ENCODE measurements around the gene NRXN3. TPM values are rescaled to one million over a fixed set of nuclear protein-coding genes. Genes with fewer than 3 reads are reported as not detected.

NRXN3 gene
- total RNA-seq, 2 experiments from 2014 or later = not detected

DNA sequence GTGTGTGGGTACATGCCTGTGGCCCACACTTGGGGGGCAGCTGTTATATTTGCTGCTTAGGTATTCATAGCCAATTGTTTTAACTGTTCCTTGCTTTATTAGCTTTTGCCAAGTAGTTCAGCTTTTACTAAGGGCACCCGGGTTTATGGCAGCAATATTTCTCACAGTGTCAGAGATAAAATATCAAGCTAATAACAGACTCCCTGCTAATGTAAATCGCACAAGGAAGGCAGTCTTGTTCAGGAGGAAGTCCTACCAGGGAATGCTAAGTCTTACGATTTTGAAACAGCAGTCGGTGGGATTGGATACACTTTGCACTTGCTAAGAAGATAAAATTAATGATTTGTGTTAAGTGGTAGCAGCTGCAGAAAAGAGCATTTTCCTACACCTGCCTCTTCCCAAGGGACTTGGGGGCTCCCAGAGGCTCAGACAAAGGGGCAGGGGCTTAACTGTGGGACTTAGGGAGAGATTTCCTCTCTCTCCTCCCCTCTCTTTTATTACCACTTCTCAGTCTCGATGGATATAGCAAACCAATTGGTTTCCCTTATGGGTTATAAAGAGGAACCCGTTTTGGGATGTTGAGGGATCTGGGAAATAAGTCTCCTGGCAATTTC lies 175.1 kb downstream of the NRXN3 start:
- Mint-ChIP-seq H3K9me3 (no peaks in the 10 kb centered on the region), H3K36me3 (no peaks in the 10 kb centered on the region), H3K4me3 (no peak overlapping the region), H3K4me1 (ENCODE audit: low read depth) (no peaks in the 10 kb centered on the region), H3K27ac (no peak overlapping the region), H3K27me3 (no peaks in the 10 kb centered on the region)
- ChIA-PET POLR2A (no interaction called here), CTCF (no interaction called here)
- no peak for DNase-seq
- intact Hi-C loops (cut with micrococcal nuclease) = no loop called here

DNA sequence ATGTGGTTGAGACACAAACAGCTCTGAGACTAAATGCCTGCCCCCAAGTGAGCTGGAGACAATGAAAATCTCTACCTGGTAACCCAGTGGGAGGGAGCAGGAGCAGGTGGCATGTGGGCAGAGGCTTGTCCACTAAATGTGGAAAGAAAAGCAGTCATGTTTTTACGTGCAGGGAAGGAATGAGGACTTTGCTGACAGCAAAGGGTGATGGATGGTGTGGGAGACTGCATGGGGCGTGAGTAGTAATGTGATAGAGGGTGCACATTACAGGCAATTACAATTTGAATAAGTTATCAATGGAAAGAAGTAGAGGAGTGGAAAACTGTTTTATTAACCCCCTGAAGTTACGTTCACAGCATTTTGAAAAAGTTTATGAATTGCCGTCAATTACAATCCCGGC lies 176.6 kb downstream of the NRXN3 start:
- intact Hi-C loops (cut with micrococcal nuclease) = no loop called here

DNA sequence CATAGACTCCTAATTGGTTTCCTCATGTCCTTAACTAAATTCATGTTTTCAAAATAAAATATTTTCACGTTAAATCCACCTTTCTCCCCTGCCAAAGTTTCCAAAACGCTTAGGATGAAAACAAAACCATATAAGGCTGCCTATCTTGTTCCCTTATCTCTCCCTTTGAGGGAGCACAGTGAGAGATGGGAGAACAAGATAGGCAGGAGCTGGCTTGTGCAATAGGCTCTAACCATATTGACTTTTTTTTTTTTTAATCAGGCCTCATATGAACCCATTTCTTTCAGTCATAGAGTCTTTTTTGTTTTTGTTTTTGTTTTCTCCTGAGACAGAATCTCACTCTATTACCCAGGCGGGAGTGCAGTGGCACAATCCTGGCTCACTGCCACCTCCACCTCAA lies 184.9 kb downstream of the NRXN3 start:
- Mint-ChIP-seq H3K4me3 (no peak overlapping the region), H3K27ac (no peak overlapping the region), H3K27me3 (peaks cover 2% of the 10 kb centered on the region), H3K36me3 (no peaks in the 10 kb centered on the region), H3K9me3 (no peaks in the 10 kb centered on the region), H3K4me1 (ENCODE audit: low read depth) (no peaks in the 10 kb centered on the region)
- CTCF ChIA-PET = no interaction called here
- DNase-seq = no peak
- intact Hi-C loops (cut with micrococcal nuclease) = no loop called here
- POLR2A ChIA-PET = no interaction called here

More for the DNA sequence above, 176.6 kb downstream of the NRXN3 start:
- no peaks in the 10 kb centered on the region for H3K9me3 Mint-ChIP-seq
- H3K27ac Mint-ChIP-seq = no peak overlapping the region
- no peaks in the 10 kb centered on the region for H3K36me3 Mint-ChIP-seq
- ChIA-PET POLR2A (no interaction called here), CTCF (no interaction called here)
- no peaks in the 10 kb centered on the region for H3K4me1 Mint-ChIP-seq (ENCODE audit: low read depth)
- H3K27me3 Mint-ChIP-seq = no peaks in the 10 kb centered on the region
- DNase-seq = no peak
- H3K4me3 Mint-ChIP-seq = no peak overlapping the region

DNA sequence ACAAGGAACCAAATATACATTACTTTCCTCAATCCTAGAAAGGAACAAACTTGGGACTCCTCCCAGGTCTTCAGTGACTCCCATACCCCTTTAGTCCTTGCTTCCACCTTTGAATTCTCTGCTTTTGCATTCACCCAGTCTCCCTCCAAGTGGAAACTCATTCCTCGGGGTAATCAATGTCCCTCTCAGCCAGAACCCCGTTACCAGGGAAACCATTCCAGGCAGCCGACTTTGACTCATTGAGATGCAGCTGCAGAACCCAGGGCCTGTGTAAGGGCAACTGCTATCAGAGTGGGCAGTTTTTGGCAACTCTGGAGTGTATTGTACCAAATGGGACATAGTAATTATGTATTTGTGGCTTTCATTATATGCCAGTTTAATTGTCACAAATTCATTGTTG lies 186.2 kb downstream of the NRXN3 start:
- Mint-ChIP-seq H3K27ac (no peak overlapping the region), H3K4me1 (ENCODE audit: low read depth) (no peaks in the 10 kb centered on the region), H3K36me3 (no peaks in the 10 kb centered on the region), H3K4me3 (no peak overlapping the region), H3K9me3 (no peaks in the 10 kb centered on the region), H3K27me3 (peaks cover 2% of the 10 kb centered on the region)
- intact Hi-C loops (cut with micrococcal nuclease) = no loop called here
- CTCF ChIA-PET = no interaction called here
- POLR2A ChIA-PET = no interaction called here
- no peak for DNase-seq

DNA sequence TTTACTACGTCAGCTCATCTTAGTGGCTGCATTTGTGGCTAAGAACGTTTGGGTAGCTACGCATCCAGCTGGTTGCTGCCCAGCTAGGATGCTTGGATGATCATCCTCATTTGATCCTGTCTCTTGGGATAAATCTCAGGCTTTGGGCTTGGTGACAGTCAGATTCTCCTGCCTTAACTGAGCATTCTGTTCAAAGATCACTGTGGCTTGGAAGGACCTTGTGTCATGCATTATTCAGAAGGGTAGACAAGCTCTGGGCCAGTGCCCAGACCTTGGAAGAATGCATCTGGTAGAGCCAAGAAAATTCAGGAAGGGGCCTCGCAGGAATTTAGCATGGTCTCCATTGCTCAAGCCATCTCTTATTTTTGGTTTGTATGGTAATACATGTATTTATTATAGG lies 188.4 kb downstream of the NRXN3 start:
- H3K4me3 Mint-ChIP-seq = no peak overlapping the region
- no peaks in the 10 kb centered on the region for H3K9me3 Mint-ChIP-seq
- no peaks in the 10 kb centered on the region for H3K36me3 Mint-ChIP-seq
- H3K4me1 Mint-ChIP-seq (ENCODE audit: low read depth) = no peaks in the 10 kb centered on the region
- H3K27ac Mint-ChIP-seq = no peak overlapping the region
- CTCF ChIA-PET = no interaction called here
- H3K27me3 Mint-ChIP-seq = peaks cover 2% of the 10 kb centered on the region
- POLR2A ChIA-PET = no interaction called here
- no peak for DNase-seq
- intact Hi-C loops (cut with micrococcal nuclease) = no loop called here

DNA sequence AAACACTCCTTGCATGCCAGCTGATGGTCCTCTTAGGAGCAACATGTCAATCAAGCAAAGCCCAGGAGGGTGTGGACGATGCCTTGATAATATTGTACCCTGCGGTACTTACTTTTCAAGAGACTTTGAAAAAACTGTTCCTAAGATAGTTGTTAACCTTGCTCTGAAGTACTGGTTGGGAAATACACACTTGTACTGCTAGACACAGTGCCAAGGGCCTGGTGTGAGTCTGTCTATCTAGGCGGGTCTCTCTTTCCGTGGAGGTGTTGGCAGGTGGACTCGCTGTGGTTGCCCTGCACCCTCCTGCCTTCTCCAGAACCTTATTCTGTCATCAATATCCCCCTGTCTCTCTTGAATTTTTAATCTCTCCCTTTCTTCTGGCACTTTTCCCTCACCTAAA lies 189.4 kb downstream of the NRXN3 start:
- H3K27ac Mint-ChIP-seq = no peak overlapping the region
- CTCF ChIA-PET = no interaction called here
- DNase-seq = no peak
- intact Hi-C loops (cut with micrococcal nuclease) = no loop called here
- no peaks in the 10 kb centered on the region for H3K36me3 Mint-ChIP-seq
- H3K4me3 Mint-ChIP-seq = no peak overlapping the region
- H3K4me1 Mint-ChIP-seq (ENCODE audit: low read depth) = no peaks in the 10 kb centered on the region
- H3K27me3 Mint-ChIP-seq = peaks cover 2% of the 10 kb centered on the region
- H3K9me3 Mint-ChIP-seq = no peaks in the 10 kb centered on the region
- POLR2A ChIA-PET = no interaction called here

DNA sequence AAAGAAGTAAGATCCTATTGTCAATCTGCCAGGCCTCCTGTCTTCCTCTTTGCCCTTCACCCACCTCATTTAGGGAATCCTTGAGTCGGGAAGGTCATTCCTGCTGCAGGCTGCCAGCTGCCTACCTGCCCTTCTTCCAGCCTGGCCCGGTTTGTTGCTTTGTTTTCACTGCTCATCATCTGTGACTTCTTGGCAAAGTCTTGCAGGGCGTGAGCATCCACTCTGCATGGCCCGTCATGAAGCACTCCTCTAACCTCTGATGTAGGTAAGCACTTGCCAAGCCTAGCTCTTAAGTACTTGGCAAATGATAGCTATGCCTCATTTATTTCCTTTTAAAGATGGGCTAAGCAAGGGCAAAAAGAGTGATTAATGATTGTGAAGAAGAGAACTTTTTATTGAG lies 192.8 kb downstream of the NRXN3 start:
- no peaks in the 10 kb centered on the region for H3K27me3 Mint-ChIP-seq
- DNase-seq = no peak
- H3K9me3 Mint-ChIP-seq = no peaks in the 10 kb centered on the region
- no peak overlapping the region for H3K4me3 Mint-ChIP-seq
- CTCF ChIA-PET = no interaction called here
- no peak overlapping the region for H3K27ac Mint-ChIP-seq
- no peaks in the 10 kb centered on the region for H3K36me3 Mint-ChIP-seq
- no peaks in the 10 kb centered on the region for H3K4me1 Mint-ChIP-seq (ENCODE audit: low read depth)
- intact Hi-C loops (cut with micrococcal nuclease) = no loop called here
- POLR2A ChIA-PET = no interaction called here

DNA sequence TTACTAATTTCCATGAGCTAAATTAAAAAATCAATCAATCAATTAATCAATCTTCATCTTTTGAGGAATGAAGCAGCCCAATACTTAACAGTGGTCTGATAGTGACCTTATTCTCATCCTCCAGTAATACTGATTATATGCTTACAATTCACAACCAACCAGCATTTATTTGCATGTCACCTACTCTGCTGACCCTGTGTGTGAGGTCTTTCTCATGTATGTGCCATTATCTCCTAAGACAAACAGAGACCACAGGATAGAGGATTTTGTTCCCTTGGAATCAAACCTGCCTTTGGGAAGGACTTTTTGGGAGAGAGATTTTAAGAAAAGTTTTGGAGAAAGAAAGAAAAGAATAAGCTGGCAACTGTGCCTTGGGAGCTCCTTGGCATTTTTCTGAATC lies 197.2 kb downstream of the NRXN3 start:
- ChIA-PET CTCF (no interaction called here), POLR2A (no interaction called here)
- no peaks in the 10 kb centered on the region for H3K4me1 Mint-ChIP-seq (ENCODE audit: low read depth)
- H3K9me3 Mint-ChIP-seq = no peaks in the 10 kb centered on the region
- no peaks in the 10 kb centered on the region for H3K36me3 Mint-ChIP-seq
- H3K4me3 Mint-ChIP-seq = no peak overlapping the region
- H3K27me3 Mint-ChIP-seq = peaks cover 2% of the 10 kb centered on the region
- H3K27ac Mint-ChIP-seq = no peak overlapping the region
- DNase-seq = no peak
- intact Hi-C loops (cut with micrococcal nuclease) = no loop called here

DNA sequence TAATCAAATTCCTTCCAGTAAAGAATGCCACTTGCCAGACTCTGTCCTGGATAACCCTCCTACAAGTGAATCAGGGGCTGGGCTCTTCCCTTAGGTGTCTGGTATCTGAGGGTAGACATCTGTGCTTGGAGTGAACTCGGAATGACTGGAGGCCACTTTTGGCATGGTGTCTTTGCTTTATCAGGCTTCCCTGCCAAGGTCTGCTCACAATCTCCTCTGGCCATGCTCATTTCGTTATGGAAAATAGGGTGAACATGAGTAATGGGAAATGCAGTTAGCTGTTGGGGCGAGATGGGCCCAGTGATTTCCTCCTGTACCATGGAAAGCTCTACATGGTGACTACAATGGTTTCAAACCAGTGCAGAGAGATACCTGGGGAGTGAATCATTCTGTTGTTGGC lies 212.9 kb downstream of the NRXN3 start:
- H3K4me1 Mint-ChIP-seq (ENCODE audit: low read depth) = no peaks in the 10 kb centered on the region
- POLR2A ChIA-PET = no interaction called here
- intact Hi-C loops (cut with micrococcal nuclease) = no loop called here
- no peak overlapping the region for H3K27ac Mint-ChIP-seq
- H3K4me3 Mint-ChIP-seq = no peak overlapping the region
- H3K36me3 Mint-ChIP-seq = no peaks in the 10 kb centered on the region
- DNase-seq = no peak
- H3K9me3 Mint-ChIP-seq = no peaks in the 10 kb centered on the region
- H3K27me3 Mint-ChIP-seq = no peaks in the 10 kb centered on the region
- CTCF ChIA-PET = no interaction called here

DNA sequence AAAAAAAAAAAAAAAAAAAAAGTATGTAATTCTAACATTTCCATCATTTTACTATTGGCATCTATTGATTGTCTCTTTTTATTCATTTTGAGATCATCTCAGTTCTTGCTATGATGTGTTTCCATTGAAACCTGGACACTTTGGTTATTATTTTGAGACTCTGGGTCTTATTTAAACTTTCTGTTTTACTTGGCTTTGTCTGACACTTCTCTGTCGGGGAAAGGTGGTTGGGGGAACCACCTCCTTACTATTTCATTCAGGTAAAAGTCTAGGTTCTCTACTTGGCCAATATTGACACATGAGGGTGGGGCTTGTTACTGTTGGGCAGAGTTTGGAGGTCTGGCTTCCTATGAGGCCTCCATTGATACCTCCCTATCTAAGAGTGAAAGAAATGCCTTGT lies 228.0 kb downstream of the NRXN3 start:
- no peak for DNase-seq
- Mint-ChIP-seq H3K9me3 (no peaks in the 10 kb centered on the region), H3K36me3 (peaks cover 1% of the 10 kb centered on the region), H3K4me1 (ENCODE audit: low read depth) (no peaks in the 10 kb centered on the region), H3K27ac (no peak overlapping the region), H3K4me3 (no peak overlapping the region), H3K27me3 (no peaks in the 10 kb centered on the region)
- intact Hi-C loops (cut with micrococcal nuclease) = no loop called here
- POLR2A ChIA-PET = no interaction called here
- CTCF ChIA-PET = no interaction called here

DNA sequence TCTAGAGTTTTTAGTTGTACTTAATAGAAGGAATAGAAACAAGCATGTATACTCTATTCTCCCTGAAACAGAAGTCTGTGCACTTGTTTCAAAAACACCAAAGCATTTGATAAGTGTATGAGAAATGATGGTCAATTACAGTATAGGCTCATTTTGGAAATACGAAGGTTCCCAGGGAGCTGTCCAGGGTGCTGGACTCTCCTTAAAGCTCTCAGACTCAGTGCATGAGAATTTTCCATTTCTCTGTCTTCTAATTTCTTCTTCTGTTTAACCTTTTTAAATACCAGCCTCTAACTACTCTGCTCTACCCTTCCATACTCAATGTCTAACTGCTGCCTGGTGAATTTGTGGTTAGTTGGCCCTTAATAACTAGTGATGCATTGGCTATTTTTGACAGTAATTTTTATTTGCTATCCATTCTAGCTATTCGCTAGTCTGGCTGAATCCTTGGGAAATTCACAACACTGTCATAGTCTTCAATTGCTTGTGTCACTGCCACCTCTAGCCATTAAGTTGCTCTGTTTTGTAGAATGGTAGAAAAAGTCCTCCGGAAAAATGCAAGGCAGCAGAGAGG lies 229.2 kb downstream of the NRXN3 start:
- Mint-ChIP-seq H3K4me3 (no peak overlapping the region), H3K4me1 (ENCODE audit: low read depth) (no peaks in the 10 kb centered on the region), H3K27me3 (no peaks in the 10 kb centered on the region), H3K9me3 (no peaks in the 10 kb centered on the region), H3K27ac (no peak overlapping the region), H3K36me3 (peaks cover 1% of the 10 kb centered on the region)
- POLR2A ChIA-PET = no interaction called here
- DNase-seq = peak; percentile 10
- intact Hi-C loops (cut with micrococcal nuclease) = no loop called here
- CTCF ChIA-PET = no interaction called here

DNA sequence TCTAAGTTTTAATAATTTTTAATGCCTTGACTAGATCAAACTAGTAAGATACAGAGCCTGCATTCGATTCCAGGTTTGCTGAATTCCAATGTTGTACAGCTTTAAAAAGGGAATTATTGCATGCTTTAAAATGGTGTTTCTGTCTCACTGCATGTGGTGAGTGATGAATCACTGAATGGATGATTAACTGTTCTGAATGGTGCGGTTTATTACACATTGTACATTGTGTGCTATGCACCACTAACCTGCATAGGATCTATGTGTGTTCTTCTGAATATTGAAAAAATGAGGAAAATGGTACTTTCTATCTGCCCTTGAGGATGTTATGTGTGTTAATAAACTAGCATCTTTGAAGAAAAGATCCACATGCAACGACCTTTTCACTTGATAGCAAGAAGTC lies 231.7 kb downstream of the NRXN3 start:
- no peak overlapping the region for H3K27ac Mint-ChIP-seq
- no peak overlapping the region for H3K4me3 Mint-ChIP-seq
- no peak for DNase-seq
- H3K27me3 Mint-ChIP-seq = peaks cover 2% of the 10 kb centered on the region
- intact Hi-C loops (cut with micrococcal nuclease) = no loop called here
- no peaks in the 10 kb centered on the region for H3K4me1 Mint-ChIP-seq (ENCODE audit: low read depth)
- ChIA-PET CTCF (no interaction called here), POLR2A (no interaction called here)
- H3K36me3 Mint-ChIP-seq = peaks cover 1% of the 10 kb centered on the region
- H3K9me3 Mint-ChIP-seq = no peaks in the 10 kb centered on the region

DNA sequence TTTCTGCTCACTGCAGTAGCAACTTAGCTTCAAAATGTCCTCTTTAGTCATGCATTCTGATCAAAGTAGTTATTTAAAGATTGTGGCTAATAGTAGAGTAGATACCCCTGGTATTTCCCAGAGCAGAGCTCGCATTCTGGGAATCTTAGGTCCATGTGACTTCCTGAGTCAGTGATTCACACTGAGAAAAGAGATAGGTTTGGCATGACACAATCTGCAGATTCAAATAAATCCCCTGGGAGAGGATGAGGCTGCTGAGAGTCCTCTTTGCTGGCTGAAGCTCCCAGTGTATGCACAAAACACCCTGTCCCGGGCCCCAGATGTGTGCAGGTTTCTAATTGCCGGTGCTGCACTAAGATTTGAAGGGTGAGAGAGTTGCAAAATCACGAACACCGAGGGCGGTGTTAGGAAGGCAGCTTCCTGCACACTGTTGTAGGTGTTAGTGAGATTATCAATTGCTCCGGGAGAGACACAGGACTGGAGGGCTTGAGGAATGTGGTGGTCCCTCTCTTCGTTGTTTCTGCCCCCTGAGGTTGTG lies 233.2 kb downstream of the NRXN3 start:
- no peak overlapping the region for H3K4me3 Mint-ChIP-seq
- no peaks in the 10 kb centered on the region for H3K4me1 Mint-ChIP-seq (ENCODE audit: low read depth)
- H3K27ac Mint-ChIP-seq = no peak overlapping the region
- H3K27me3 Mint-ChIP-seq = peaks cover 2% of the 10 kb centered on the region
- no peaks in the 10 kb centered on the region for H3K9me3 Mint-ChIP-seq
- POLR2A ChIA-PET = no interaction called here
- CTCF ChIA-PET = no interaction called here
- no peaks in the 10 kb centered on the region for H3K36me3 Mint-ChIP-seq
- DNase-seq = no peak
- intact Hi-C loops (cut with micrococcal nuclease) = no loop called here

Data from activated CD4-positive, alpha-beta memory T cell treated with anti-CD3 and anti-CD28 coated beads for 36 hours (primary cell).